ENCODE data around the gene TP53I11.

TP53I11 gene

DNA sequence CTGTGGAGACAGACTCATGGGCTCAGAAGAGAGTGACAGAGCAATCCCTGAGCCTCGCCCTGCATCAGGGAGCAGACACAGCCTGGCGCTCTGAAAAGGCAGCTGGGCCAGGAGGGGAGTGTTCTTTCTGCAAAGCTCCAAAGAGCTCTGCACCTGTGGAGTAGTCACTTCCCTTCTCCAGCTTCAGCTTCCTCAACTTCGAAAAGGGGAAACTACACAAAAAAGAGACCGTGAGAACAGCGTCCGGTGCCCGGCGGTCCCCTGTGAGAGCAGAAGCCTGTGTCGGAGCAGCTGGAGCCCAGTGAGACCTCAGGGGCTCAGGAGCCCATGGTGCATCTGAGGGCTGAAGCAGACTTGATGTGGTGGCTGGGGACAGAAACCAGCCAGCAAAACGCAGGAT, 35.1 kb downstream of the TP53I11 start:
- no peak for DNase-seq

DNA sequence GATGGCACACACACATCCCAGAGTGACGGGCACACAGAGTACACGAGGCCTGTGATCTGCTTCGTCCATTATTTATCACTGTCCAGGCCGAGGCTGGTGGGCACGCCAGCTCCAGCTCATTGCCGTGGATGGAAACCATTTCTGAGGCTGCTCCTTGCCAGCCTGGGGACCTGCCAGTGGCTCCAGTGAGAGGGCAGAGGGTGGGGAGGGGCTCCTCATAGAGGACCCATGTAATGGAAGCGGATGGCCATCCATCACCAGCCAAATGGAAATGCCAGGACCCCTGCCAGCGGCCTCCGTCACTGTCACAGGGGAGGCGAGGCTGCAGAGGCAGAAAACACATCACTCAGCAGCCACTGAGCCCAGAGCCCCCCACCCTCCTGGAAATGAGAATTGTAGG, 35.7 kb downstream of the TP53I11 start:
- DNase-seq, result no peak

GRCh38 chr11:44914105-44914504, 36.6 kb downstream of the TP53I11 start:
- no peak for DNase-seq

DNA sequence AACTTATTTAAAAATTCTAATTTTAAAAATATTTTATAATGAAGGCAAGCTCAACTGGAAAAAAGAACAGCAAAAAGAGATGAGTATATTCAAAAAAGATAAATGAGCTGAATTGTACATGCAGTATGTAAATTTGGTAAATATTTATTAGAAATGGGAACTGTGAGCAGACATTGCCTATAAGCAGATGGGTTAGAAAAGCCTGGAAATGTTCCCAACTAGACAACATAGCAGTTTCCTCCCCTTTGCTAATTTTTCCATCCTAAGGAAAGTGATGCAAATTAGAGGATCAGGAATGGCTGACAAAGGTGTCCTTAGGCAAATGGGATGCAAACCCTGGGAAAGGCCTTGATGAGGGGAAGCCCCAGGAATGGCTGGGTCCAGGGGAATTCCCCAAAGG, 37.2 kb downstream of the TP53I11 start:
- no peak for DNase-seq

- no peak for DNase-seq
Observed at GRCh38 chr11:44912270-44912987, 38.3 kb downstream of the TP53I11 start.

- DNase-seq, result peak; percentile 24 to 96 (median 77)
Observed at GRCh38 chr11:44911029-44911814, 39.5 kb downstream of the TP53I11 start.

DNA sequence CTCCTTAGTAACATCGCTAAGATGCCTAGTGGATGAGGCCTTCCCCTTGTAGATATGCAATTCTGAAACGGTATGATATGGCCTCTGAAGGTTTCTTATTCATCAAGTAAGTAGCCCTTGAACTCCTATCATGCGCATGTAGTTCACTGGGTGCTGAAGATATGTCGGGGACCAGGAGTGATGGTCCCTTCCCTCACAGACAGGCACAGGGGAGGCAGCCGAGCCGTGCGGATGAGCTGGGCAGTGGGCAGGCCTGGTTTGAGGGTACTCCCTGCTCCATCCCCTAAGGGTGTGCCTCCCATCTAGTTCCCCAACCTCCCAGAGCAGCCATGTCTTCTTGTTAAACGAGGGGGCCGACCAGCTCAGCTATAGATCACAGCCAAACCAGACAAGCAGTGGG, 40.1 kb downstream of the TP53I11 start:
- DNase-seq, result no peak

DNA sequence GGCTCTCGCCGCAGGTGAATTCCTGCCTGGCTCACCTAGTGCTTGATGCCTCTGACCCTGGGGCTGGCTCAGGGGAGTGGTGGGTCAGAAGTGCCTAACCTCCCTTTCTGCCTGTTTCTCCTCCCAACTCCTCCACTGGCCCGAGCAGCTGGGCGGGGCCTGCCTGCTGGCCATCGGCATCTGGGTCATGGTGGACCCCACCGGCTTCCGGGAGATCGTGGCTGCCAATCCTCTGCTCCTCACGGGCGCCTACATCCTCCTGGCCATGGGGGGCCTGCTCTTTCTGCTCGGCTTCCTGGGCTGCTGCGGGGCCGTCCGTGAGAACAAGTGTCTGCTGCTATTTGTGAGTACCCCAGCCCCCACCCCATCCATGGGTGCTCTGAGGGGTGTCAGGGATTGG, 41.1 kb downstream of the TP53I11 start:
- DNase-seq, result no peak

DNA sequence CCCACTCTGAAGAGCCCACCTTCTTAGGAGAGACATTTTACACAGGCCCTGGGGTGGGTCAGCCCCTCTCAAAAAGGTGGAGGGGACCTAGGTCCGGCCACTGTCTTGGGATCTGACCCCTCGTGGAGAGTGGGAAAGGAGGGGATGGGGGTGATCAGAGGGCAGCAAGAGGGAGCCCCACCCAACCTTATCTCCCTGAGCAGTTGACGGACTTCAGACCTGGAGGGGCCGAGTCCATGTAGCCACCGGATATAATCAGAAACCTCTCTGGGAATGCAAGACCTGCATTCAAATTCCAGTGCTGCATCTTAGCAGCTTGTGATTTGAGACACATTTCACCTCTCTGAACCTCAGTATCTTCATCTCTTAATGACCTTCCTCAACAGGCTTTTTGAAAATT, 44.0 kb downstream of the TP53I11 start:
- DNase-seq, result no peak

DNA sequence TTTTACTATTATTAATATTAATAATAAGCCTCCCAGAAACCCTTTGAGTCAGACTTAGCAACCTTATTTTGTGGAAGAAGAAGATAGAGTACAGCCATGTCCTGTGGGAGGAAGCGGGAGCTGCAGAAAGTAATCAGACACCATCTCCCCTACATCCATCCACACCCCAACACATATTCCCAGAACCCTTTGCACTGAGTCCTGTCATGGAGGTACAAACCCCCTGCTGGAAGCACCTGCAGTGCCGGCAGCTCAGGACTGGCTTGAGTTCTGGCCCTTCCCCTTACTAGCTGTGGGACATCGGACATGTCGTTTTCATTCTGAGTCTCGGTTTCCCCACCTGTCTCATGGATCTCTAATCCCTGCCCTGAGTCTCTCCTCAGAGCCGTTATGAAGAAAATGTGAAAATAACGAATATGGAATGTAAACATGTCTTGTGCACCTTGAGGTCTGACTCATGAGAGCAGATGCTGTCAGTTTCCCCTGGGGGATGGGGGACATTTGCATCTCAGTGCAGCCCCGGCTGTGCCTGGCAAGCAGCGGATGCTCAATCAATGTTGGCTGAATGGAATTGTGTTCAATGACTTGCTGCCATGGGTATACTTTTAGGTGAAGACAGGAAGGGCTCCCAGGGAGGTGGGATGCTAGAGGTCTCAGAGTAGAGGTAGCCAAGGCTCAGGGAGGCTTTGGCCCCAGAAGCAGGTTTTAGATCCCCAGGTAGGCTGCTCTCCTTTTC, 45.4 kb downstream of the TP53I11 start:
- DNase-seq, result no peak

DNA sequence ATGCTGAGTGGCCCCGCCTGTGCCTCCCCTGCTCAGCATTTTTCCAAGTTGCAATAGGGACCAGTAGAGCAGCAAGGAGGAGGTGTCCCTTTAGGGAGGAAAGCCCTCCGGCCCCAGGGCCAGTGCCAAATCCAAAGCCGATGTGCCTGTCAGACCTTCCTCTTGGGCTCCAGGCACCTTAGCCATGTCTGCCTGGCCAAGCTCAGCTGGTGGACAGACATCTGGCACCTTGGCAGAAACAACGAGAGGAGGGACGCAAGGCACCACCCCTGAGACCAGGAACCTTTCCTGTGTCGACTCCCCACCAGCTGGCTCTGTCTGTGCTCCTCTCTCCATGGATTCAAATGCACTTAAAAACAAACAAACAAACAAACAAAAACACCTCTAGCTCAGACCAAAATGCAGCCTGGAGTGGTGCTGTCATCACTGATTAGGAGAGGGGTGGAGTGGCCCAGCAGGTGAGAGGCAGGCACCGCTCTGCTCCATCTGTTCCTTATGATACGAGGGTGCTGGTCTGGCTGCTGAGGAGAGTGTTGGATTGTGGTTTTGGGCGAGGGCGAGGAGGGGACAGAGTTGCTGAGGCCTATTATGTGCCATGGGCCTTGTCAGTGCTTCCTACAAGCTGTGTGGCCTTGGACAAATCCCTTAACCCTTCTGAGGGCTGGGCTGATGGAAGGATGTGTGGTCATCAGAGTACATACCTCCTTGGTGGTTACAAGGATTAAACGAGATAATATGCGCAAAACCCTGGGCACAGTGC, 46.2 kb downstream of the TP53I11 start:
- no peak for DNase-seq

GRCh38 chr11:44903518-44903917, 47.2 kb downstream of the TP53I11 start:
- no peak for DNase-seq

DNA sequence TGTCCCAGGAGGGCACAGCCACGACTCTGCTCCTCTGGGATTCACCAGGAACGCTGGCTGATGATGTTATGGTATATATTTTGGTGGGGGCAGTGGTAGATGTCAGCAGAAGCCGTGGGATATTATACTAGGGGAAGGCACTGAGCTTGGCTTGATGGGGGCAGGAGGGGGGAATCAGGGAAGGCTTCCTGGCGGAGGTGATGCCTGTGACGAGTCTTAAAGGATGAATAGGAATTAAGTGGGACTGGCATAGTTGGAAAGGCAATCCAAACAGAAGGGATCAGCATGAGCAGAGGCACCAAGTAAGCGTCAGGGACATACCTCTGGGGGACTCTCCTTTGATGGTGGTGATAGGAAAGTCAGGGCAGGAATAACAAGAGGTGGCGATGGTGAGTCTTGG, 47.6 kb downstream of the TP53I11 start:
- no peak for DNase-seq

DNA sequence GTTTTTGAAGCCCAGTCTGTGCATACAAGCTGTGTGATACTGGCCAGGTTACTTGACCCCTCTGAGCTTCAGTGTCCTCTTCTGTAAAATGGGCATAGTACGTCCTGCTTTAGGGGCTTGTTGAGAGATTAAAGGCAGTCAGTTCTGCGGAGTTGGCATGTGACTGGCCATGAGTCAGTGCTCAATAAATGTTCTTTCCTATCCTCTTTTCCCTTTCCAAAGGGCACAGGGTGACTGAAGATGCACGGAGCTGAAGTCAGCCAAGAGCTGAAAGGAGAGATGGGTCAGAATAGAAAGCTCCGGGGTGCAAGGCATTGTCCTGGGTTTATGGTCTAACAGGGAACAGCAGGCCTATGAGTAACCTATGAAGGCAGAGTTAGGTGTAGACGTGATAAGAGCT, 48.9 kb downstream of the TP53I11 start:
- DNase-seq, result no peak

GRCh38 chr11:44901120-44901633, 49.5 kb downstream of the TP53I11 start:
- DNase-seq, result no peak

DNA sequence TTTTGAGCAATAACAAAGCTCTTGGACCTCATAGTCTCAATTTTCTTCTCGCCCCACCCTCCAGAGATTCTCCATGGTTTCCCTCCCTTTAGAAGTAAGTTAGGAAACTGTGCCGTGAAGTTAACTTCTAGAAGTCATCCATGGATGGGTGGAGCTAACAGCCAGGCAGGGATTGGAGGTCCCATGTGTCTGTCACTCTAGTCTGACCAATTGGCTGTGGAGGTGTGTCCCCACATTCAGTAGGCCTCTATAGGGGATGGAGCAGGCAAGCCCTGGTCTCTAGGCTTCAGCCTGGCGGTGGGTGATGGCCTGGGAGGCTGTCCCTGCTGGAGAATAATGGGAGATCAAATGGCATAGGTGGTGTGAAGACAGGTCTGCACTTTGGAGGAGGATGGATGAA, 50.7 kb downstream of the TP53I11 start:
- DNase-seq, result no peak

GRCh38 chr11:44893846-44894617, 56.7 kb downstream of the TP53I11 start:
- peak in 53 of 58 donors; percentile 4 to 77 (median 48) for DNase-seq

DNA sequence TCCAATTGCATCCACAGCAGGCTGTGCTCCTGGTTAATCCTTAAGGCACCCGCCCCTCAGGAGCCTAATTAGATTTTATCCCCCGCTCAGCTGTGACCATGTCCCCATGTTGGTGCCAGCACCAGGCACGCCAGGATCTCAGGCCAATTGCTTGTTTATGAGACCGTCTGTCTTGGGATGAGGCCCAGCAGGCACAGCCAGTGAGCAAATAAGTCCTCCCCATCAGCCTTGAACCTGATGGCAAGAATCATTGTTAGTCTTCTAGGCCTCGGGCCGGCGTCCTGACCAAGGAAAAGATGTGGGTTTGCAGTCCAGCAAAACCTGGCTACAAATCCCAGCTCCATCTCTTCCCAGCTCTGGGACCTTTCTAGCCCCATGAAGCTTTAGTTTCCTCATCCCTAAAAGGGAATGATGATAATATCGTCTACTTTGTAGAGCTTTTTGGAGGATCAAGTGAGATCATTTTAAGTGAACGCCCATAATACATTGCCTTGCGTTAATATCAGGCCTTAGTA, 57.3 kb downstream of the TP53I11 start:
- peak in 48 of 58 donors; percentile 4 to 81 (median 40) for DNase-seq

- no peak for DNase-seq
Observed at GRCh38 chr11:44892843-44893242, 57.8 kb downstream of the TP53I11 start.

DNA sequence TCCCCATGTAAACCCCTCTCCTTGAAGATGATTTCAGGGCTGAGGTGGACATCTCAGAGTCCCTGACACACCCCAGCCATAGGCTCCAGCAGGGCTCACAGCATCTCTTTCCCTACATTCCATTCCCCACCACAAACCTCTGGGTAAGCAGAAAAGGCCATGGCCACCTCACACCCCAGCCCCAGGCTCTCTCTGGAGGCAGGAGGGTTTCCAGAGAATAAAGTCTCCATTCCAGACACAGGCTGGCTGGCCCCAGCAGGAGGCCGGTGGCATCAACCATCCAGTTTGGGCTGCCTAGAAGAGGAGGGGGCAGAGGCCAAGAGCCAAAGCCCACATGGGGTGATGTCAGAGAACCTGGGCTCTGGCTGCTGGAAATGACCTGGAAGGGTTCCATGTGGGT, 61.4 kb downstream of the TP53I11 start:
- no peak for DNase-seq
